GM20431 (cell line): ENCODE measurements around the gene CAPN1.
"Not testable (repeated sequence)": the region's sequence is repeated elsewhere in the genome, so short reads cannot be mapped to it uniquely, and the experiment has no call there.

Experiments
- in situ Hi-C: fragments of 300-500 bp; cut with MseI, MboI; formaldehyde crosslinking; loops from one replicate; pipeline ENCODE4 v1.15.0; 2020; ENCODE audit warnings: low sequenced_read_pairs; ENCODE audit not compliant: unreplicated experiment

The CAPN1 gene

GRCh38 chr11:65157336-65157735 lies 24.4 kb upstream of the CAPN1 start:
- in situ Hi-C loops, result no loop called here

- in situ Hi-C loops, result no loop called here
Observed at GRCh38 chr11:65159012-65159411, 22.7 kb upstream of the CAPN1 start.

GRCh38 chr11:65160643-65161042 lies 21.1 kb upstream of the CAPN1 start:
- in situ Hi-C loops, result no loop called here

- in situ Hi-C loops, result no loop called here
Observed at GRCh38 chr11:65163684-65164083, 18.0 kb upstream of the CAPN1 start.

GRCh38 chr11:65165410-65166317 lies 16.1 kb upstream of the CAPN1 start:
- in situ Hi-C loops, result no loop called here

- in situ Hi-C loops, result no loop called here
Observed at GRCh38 chr11:65166893-65167292, 14.8 kb upstream of the CAPN1 start.

- in situ Hi-C loops, result no loop called here
Observed at GRCh38 chr11:65167656-65168055, 14.1 kb upstream of the CAPN1 start.

GRCh38 chr11:65169164-65169641 lies 12.5 kb upstream of the CAPN1 start:
- in situ Hi-C loops, result no loop called here

- in situ Hi-C loops, result no loop called here
Observed at GRCh38 chr11:65170058-65170534, 11.6 kb upstream of the CAPN1 start, which contains the start of gene SPDYC. TSS of gene SPDYC (plus strand) at chr11:65170233. CDS start at chr11:65171358, 1,125 bp downstream.

GRCh38 chr11:65172600-65172999 lies 9.1 kb upstream of the CAPN1 start:
- in situ Hi-C loops, result no loop called here

GRCh38 chr11:65174571-65175010 lies 7.1 kb upstream of the CAPN1 start:
- in situ Hi-C loops, result not testable (repeated sequence)

GRCh38 chr11:65180877-65181568 lies 705 bp upstream of the CAPN1 start:
- in situ Hi-C loops, result no loop called here

GRCh38 chr11:65182258-65183170 lies 786 bp downstream of the CAPN1 start:
- in situ Hi-C loops, result no loop called here

- in situ Hi-C loops, result no loop called here
Observed at GRCh38 chr11:65183201-65183891, 1.6 kb downstream of the CAPN1 start.

GRCh38 chr11:65184146-65184545 lies 2.4 kb downstream of the CAPN1 start:
- in situ Hi-C loops, result no loop called here

GRCh38 chr11:65185171-65185570 lies 3.4 kb downstream of the CAPN1 start:
- in situ Hi-C loops, result no loop called here

GRCh38 chr11:65185869-65186341 lies 4.2 kb downstream of the CAPN1 start:
- in situ Hi-C loops, result no loop called here

- in situ Hi-C loops, result no loop called here
Observed at GRCh38 chr11:65186701-65187100, 5.0 kb downstream of the CAPN1 start.

GRCh38 chr11:65187146-65187675 lies 5.5 kb downstream of the CAPN1 start:
- in situ Hi-C loops, result no loop called here
